ENCODE measurements around the gene SETD7.

Gene SETD7

GRCh38 chr4:139550724-139551429 is 5.1 kb downstream of the SETD7 start:
- no peak for DNase-seq (ENCODE audit: low read depth)

GRCh38 chr4:139547979-139548378 is 8.0 kb downstream of the SETD7 start:
- no peak for DNase-seq (ENCODE audit: low read depth)

GRCh38 chr4:139540632-139541031 is 15.4 kb downstream of the SETD7 start:
- DNase-seq (ENCODE audit: low read depth), result no peak

- DNase-seq (ENCODE audit: low read depth), result no peak
Observed at GRCh38 chr4:139540161-139540560, 15.9 kb downstream of the SETD7 start.

GRCh38 chr4:139537292-139537691 is 18.7 kb downstream of the SETD7 start:
- DNase-seq (ENCODE audit: low read depth), result no peak

- DNase-seq (ENCODE audit: low read depth), result no peak
Observed at GRCh38 chr4:139535871-139536234, 20.2 kb downstream of the SETD7 start.

GRCh38 chr4:139535228-139535870 is 20.7 kb downstream of the SETD7 start:
- DNase-seq (ENCODE audit: low read depth), result no peak

- no peak for DNase-seq (ENCODE audit: low read depth)
Observed at GRCh38 chr4:139534287-139534950, 21.6 kb downstream of the SETD7 start.

- DNase-seq (ENCODE audit: low read depth), result no peak
Observed at GRCh38 chr4:139533511-139533910, 22.5 kb downstream of the SETD7 start.

GRCh38 chr4:139532947-139533346 is 23.1 kb downstream of the SETD7 start:
- no peak for DNase-seq (ENCODE audit: low read depth)

- no peak for DNase-seq (ENCODE audit: low read depth)
Observed at GRCh38 chr4:139530833-139531427, 25.1 kb downstream of the SETD7 start.

GRCh38 chr4:139528377-139529005 is 27.5 kb downstream of the SETD7 start:
- peak; percentile 69 for DNase-seq (ENCODE audit: low read depth)

- no peak for DNase-seq (ENCODE audit: low read depth)
Observed at GRCh38 chr4:139526928-139527327, 29.1 kb downstream of the SETD7 start.

- DNase-seq (ENCODE audit: low read depth), result no peak
Observed at GRCh38 chr4:139525414-139525813, 30.6 kb downstream of the SETD7 start.

GRCh38 chr4:139524062-139524631 is 31.9 kb downstream of the SETD7 start:
- DNase-seq (ENCODE audit: low read depth), result no peak

GRCh38 chr4:139523076-139523475 is 32.9 kb downstream of the SETD7 start:
- DNase-seq (ENCODE audit: low read depth), result no peak

- DNase-seq (ENCODE audit: low read depth), result no peak
Observed at GRCh38 chr4:139522457-139522856, 33.6 kb downstream of the SETD7 start.

- DNase-seq (ENCODE audit: low read depth), result no peak
Observed at GRCh38 chr4:139521754-139522401, 34.1 kb downstream of the SETD7 start.

- DNase-seq (ENCODE audit: low read depth), result no peak
Observed at GRCh38 chr4:139515531-139515958, 40.5 kb downstream of the SETD7 start.

- no peak for DNase-seq (ENCODE audit: low read depth)
Observed at GRCh38 chr4:139514382-139515059, 41.5 kb downstream of the SETD7 start.

- DNase-seq (ENCODE audit: low read depth), result no peak
Observed at GRCh38 chr4:139511320-139511719, 44.7 kb downstream of the SETD7 start.
